Subcutaneous preadipocyte (primary cell): ENCODE measurements around the gene BRI3BP. TPM values are rescaled to one million over a fixed set of nuclear protein-coding genes. Genes with fewer than 3 reads are reported as not detected.

Source experiments
- small RNA-seq: library from RNA; depleted of rRNA; stranded (forward); fragments of <200 nt; gene quantifications from one replicate; pipeline ENCODE3, GENCODE V24; 2012
- total RNA-seq: library from RNA; depleted of rRNA; stranded (reverse); fragments of >200 nt; gene quantifications from 2 replicates; pipeline ENCODE4 v1.2.3, GENCODE V29; 2012

BRI3BP gene, protein sequence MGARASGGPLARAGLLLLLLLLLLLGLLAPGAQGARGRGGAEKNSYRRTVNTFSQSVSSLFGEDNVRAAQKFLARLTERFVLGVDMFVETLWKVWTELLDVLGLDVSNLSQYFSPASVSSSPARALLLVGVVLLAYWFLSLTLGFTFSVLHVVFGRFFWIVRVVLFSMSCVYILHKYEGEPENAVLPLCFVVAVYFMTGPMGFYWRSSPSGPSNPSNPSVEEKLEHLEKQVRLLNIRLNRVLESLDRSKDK
- total RNA-seq, result 4.0 and 10.0 TPM in 2 replicates

DNA sequence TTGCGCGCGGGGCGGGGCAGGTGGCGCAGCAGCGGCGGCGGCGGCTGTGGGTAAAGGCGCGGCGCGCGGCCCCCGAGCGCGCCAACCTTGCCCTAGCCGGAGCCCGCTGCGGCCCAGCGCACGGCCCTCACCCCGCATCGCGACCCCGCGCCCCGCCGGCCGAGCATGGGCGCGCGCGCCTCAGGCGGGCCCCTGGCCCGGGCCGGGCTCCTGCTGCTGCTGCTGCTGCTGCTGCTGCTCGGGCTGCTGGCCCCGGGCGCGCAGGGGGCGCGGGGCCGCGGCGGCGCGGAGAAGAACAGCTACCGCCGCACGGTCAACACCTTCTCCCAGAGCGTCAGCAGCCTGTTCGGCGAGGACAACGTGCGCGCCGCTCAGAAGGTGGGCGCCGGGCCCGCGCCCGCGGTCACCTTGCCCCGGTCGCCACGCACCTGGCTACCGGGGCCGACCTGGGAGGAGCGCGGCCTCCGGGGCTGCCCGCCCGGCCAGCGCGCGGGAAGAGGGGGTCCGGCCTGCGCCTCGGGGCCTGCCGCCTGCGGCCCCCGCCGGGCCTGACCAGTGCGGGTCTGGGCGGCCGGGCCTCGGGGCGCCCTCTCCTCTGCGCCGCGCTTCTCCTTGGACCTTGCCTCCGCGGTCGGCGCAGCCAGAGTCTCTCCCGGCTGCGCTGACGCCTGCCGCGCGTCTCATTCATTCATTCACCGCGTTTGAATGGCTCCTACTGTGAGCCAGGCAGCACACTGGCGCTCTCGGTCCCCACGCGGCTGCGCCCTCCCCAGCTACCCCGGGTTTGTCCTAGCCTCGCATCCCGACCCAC is at the start of gene BRI3BP:
Gene BRI3BP (plus strand): TSS at position 20 of the 811 bp plus-strand sequence. CDS start 146 bp downstream, at position 166.

DNA sequence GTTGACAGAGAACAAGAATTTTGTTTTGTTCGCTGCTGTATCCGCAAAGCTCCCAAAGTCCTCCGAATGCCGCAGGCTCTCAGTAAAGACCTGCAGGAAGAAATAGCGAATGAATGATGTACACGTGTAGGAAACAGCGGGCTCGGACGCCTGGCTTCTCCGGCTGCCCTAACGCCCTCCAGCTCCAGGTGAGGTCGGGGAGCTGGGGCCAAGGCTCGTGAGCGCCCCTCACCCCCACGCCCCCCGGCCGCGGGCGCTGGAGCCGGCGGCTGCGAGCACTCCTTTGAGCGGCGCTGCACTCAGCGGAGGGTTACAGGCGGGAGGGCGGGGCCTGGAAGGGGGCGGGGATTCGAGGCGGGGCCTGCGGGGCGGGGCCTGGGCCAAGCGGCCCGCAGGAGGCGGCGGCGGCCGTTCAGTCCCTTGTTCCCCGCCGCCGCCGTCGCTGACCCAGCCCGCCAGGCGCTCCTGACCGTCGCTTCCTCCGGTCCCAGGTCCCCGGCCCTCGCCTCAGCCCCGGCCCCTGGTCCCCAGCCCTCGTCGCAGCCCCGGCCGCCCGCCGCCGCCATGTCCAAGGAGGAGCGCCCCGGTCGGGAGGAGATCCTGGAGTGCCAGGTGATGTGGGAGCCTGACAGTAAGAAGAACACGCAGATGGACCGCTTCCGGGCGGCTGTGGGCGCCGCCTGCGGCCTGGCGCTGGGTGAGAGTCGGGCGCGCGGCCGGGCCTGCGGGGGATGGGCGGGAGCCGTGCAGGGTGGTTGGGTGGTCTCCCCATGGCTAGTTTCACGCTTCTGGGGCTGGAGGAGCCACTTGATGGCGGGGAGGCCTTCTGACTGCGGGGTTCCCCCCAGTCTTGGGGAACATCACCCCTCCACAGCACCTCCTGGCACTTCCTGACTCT is 71.8 kb downstream of the BRI3BP start, which contains the start of gene AACS:
Gene AACS (plus strand): TSS at position 415 of the 898 bp plus-strand sequence. CDS start 150 bp downstream, at position 565.

Small RNAs within 50 kb of the gene (small RNA-seq; reads per million reads assigned to genes)
- not detected for gene AC122688.1

Other genes starting within 250 kb of the BRI3BP start
- gene SCARB1, start 129.8 kb upstream of the BRI3BP start, total RNA-seq, result 26.8 and 40.7 TPM in 2 replicates
- gene UBC, start 79.0 kb upstream of the BRI3BP start, total RNA-seq, result 1,173 and 1,486 TPM in 2 replicates
- gene DHX37, start 4.5 kb upstream of the BRI3BP start, total RNA-seq, result 19.1 and 25.6 TPM in 2 replicates
- gene AACS, start 71.8 kb downstream of the BRI3BP start, total RNA-seq, result 31.2 and 42.2 TPM in 2 replicates
- 2.7 and 2.9 TPM in 2 replicates for gene TMEM132B, start 192.7 kb downstream of the BRI3BP start, total RNA-seq